Measurements from ENCODE around the gene GOLGA6L7.
"Not testable (repeated sequence)": the region's sequence is repeated elsewhere in the genome, so short reads cannot be mapped to it uniquely, and the experiment has no call there.

DNA sequence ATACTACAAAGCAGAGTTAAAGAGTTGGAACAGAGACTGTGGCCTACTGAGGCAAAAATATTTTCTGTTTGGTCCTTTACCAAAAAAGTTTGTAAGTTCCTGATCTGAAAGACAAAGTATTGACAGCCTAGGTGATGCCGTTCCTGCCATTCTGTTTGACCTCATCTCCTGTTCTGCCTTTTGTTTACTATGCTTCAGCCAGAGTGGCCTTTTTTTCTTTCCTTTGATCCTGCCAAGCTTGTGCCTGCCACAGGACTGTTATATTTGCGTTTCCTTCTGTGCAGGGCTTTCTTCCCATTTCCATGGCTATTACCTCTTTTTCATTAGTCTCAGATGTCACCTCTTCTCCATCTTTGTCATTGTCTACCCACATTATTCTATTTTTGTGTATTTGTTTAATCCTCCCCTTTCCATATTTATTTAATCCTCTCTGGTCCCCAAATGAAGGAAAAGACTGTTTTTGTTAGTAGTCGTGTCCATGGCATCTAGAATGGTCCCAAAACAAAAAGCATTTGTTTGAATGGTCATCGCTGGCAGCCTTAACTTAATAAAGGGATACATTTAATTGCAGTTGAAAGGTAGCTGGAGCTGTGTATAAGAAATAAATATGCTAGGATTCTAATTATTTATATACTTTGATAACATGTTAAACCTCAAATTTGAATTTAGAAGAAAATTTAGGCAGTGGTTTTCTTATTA is 36.4 kb downstream of the GOLGA6L7 start:
- TF ChIP-seq, protein P1, sequence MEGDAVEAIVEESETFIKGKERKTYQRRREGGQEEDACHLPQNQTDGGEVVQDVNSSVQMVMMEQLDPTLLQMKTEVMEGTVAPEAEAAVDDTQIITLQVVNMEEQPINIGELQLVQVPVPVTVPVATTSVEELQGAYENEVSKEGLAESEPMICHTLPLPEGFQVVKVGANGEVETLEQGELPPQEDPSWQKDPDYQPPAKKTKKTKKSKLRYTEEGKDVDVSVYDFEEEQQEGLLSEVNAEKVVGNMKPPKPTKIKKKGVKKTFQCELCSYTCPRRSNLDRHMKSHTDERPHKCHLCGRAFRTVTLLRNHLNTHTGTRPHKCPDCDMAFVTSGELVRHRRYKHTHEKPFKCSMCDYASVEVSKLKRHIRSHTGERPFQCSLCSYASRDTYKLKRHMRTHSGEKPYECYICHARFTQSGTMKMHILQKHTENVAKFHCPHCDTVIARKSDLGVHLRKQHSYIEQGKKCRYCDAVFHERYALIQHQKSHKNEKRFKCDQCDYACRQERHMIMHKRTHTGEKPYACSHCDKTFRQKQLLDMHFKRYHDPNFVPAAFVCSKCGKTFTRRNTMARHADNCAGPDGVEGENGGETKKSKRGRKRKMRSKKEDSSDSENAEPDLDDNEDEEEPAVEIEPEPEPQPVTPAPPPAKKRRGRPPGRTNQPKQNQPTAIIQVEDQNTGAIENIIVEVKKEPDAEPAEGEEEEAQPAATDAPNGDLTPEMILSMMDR (conservative IDR thresholded peaks at IDR 0.05; ENCODE audit: low read depth, low read length) = not testable (repeated sequence)
- TF ChIP-seq, protein P2, sequence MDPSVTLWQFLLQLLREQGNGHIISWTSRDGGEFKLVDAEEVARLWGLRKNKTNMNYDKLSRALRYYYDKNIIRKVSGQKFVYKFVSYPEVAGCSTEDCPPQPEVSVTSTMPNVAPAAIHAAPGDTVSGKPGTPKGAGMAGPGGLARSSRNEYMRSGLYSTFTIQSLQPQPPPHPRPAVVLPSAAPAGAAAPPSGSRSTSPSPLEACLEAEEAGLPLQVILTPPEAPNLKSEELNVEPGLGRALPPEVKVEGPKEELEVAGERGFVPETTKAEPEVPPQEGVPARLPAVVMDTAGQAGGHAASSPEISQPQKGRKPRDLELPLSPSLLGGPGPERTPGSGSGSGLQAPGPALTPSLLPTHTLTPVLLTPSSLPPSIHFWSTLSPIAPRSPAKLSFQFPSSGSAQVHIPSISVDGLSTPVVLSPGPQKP (IDR thresholded peaks at IDR 0.05; ENCODE audit: borderline replicate concordance, low read depth, low read length) = not testable (repeated sequence)
- not testable (repeated sequence) for TF ChIP-seq CEBPB (IDR thresholded peaks at IDR 0.05; ENCODE audit: low read depth, low read length); RCOR1 (IDR thresholded peaks at IDR 0.05; ENCODE audit: insufficient replicate concordance, low read length); POLR2A (IDR thresholded peaks at IDR 0.05; ENCODE audit: low read depth, low read length); BHLHE40 (IDR thresholded peaks at IDR 0.05; ENCODE audit: low read depth, low read length); SMC3 (IDR thresholded peaks at IDR 0.05; ENCODE audit: low read depth, low read length); RFX5 (IDR thresholded peaks at IDR 0.05; ENCODE audit: low read depth, low read length)
- TF ChIP-seq, protein P3, sequence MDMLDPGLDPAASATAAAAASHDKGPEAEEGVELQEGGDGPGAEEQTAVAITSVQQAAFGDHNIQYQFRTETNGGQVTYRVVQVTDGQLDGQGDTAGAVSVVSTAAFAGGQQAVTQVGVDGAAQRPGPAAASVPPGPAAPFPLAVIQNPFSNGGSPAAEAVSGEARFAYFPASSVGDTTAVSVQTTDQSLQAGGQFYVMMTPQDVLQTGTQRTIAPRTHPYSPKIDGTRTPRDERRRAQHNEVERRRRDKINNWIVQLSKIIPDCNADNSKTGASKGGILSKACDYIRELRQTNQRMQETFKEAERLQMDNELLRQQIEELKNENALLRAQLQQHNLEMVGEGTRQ (IDR thresholded peaks at IDR 0.05; ENCODE audit: low read depth, low read length) = not testable (repeated sequence)

Measured in IMR-90 (cell line).